BE2C (cell line): Measurements from ENCODE around the gene DMRTB1.
A peak's percentile ranks its signal among the peaks of the same experiment; 100 is the strongest.

Experiments used
- DNase-seq: peaks from one replicate; pipeline ENCODE4 v3.0.0-alpha.2; 2020
- H3K27me3 ChIP-seq: fragments of 250-450 bp; sonication (Bioruptor Pico); 2 replicates; pipeline ENCODE4 v1.5.1; 2020; ENCODE audit warnings: mild to moderate bottlenecking
- H3K36me3 ChIP-seq: fragments of 250-450 bp; sonication (Bioruptor Pico); 2 replicates; pipeline ENCODE4 v1.5.1; 2020; ENCODE audit warnings: mild to moderate bottlenecking
- H3K4me1 ChIP-seq: fragments of 250-450 bp; sonication (Bioruptor Pico); 2 replicates; pipeline ENCODE4 v1.5.1; 2020
- H3K4me3 ChIP-seq: 2 replicates; pipeline ENCODE4 v1.5.1; 2011; ENCODE audit warnings: low read depth, low read length
- H3K9me3 ChIP-seq: fragments of 250-450 bp; sonication (Bioruptor Pico); 2 replicates; pipeline ENCODE4 v1.5.1; 2020
- CTCF ChIP-seq: IDR thresholded peaks from 2 replicates; pipeline ENCODE4 v1.5.1; 2012; ENCODE audit warnings: mild to moderate bottlenecking, low read depth, low read length

DMRTB1 gene

GRCh38 chr1:53449693-53450092 is 9.5 kb upstream of the DMRTB1 start:
- no peaks in the 10 kb centered on the region for H3K4me1 ChIP-seq
- no peaks in the 10 kb centered on the region for H3K36me3 ChIP-seq
- H3K4me3 ChIP-seq: no peak overlapping the region
- TF ChIP-seq CTCF: no peak
- H3K27me3 ChIP-seq: no peaks in the 10 kb centered on the region
- no peaks in the 10 kb centered on the region for H3K9me3 ChIP-seq
- no peak for DNase-seq

- Histone ChIP-seq H3K4me1 (no peaks in the 10 kb centered on the region), H3K4me3 (no peak overlapping the region), H3K9me3 (no peaks in the 10 kb centered on the region), H3K36me3 (no peaks in the 10 kb centered on the region), H3K27me3 (no peaks in the 10 kb centered on the region)
- peak; percentile 49 for TF ChIP-seq CTCF
- DNase-seq: no peak
These were observed 9.0 kb upstream of the DMRTB1 start for GRCh38 chr1:53450225-53450624.

- H3K27me3 ChIP-seq: no peaks in the 10 kb centered on the region
- TF ChIP-seq CTCF: no peak
These were observed 5.2 kb upstream of the DMRTB1 start for GRCh38 chr1:53454019-53454418.

GRCh38 chr1:53455364-53455991 is 3.7 kb upstream of the DMRTB1 start:
- Histone ChIP-seq H3K4me1 (no peaks in the 10 kb centered on the region), H3K36me3 (no peaks in the 10 kb centered on the region), H3K27me3 (no peaks in the 10 kb centered on the region), H3K9me3 (no peaks in the 10 kb centered on the region), H3K4me3 (no peak overlapping the region)
- no peak for DNase-seq
- no peak for TF ChIP-seq CTCF

More at GRCh38 chr1:53454019-53454418, 5.2 kb upstream of the DMRTB1 start:
- no peaks in the 10 kb centered on the region for H3K9me3 ChIP-seq
- no peaks in the 10 kb centered on the region for H3K4me1 ChIP-seq
- no peak for DNase-seq
- no peak overlapping the region for H3K4me3 ChIP-seq
- no peaks in the 10 kb centered on the region for H3K36me3 ChIP-seq

GRCh38 chr1:53458634-53459033 is 565 bp upstream of the DMRTB1 start:
- no peak for TF ChIP-seq CTCF
- no peak for DNase-seq
- H3K4me1 ChIP-seq: no peaks in the 10 kb centered on the region
- no peak overlapping the region for H3K4me3 ChIP-seq
- H3K9me3 ChIP-seq: no peaks in the 10 kb centered on the region
- no peaks in the 10 kb centered on the region for H3K36me3 ChIP-seq
- no peaks in the 10 kb centered on the region for H3K27me3 ChIP-seq

- Histone ChIP-seq H3K27me3 (no peaks in the 10 kb centered on the region), H3K4me1 (no peaks in the 10 kb centered on the region), H3K4me3 (no peak overlapping the region), H3K9me3 (no peaks in the 10 kb centered on the region), H3K36me3 (no peaks in the 10 kb centered on the region)
- DNase-seq: no peak
- TF ChIP-seq CTCF: no peak
These were observed 1.0 kb downstream of the DMRTB1 start for GRCh38 chr1:53460211-53460634.
